GM15510 (cell line): ENCODE results near the gene DNMT3B.

Source experiments
- POLR2A ChIP-seq: IDR thresholded peaks from 3 replicates; pipeline ENCODE4 v1.6.1; 2011; ENCODE audit warnings: borderline replicate concordance; ENCODE audit not compliant: insufficient read length; ENCODE audit errors: extremely low read depth

The DNMT3B gene

GRCh38 chr20:32777177-32777956 lies 15.2 kb downstream of the DNMT3B start:
- no peak for TF ChIP-seq POLR2A

- no peak for TF ChIP-seq POLR2A
These were observed 17.5 kb downstream of the DNMT3B start for GRCh38 chr20:32779500-32780211.

- no peak for TF ChIP-seq POLR2A
These were observed 18.1 kb downstream of the DNMT3B start for GRCh38 chr20:32780278-32780677.

- TF ChIP-seq POLR2A, result no peak
These were observed 18.8 kb downstream of the DNMT3B start for GRCh38 chr20:32780749-32781655.

GRCh38 chr20:32784369-32785080 lies 22.3 kb downstream of the DNMT3B start:
- no peak for TF ChIP-seq POLR2A

- TF ChIP-seq POLR2A, result no peak
These were observed 24.0 kb downstream of the DNMT3B start for GRCh38 chr20:32786059-32786760.

- no peak for TF ChIP-seq POLR2A
These were observed 25.0 kb downstream of the DNMT3B start for GRCh38 chr20:32787168-32787567.

GRCh38 chr20:32789896-32790750 lies 27.9 kb downstream of the DNMT3B start:
- no peak for TF ChIP-seq POLR2A

GRCh38 chr20:32790751-32791057 lies 28.5 kb downstream of the DNMT3B start:
- TF ChIP-seq POLR2A, result no peak

GRCh38 chr20:32792316-32792715 lies 30.1 kb downstream of the DNMT3B start:
- no peak for TF ChIP-seq POLR2A

- TF ChIP-seq POLR2A, result no peak
These were observed 30.7 kb downstream of the DNMT3B start for GRCh38 chr20:32792731-32793458.

- no peak for TF ChIP-seq POLR2A
These were observed 34.3 kb downstream of the DNMT3B start for GRCh38 chr20:32796383-32796948.
